AG09319 (cell line): ENCODE measurements around the gene ASTN2.

Experiments used
- DNase-seq: peaks from one replicate; pipeline ENCODE4 v3.0.0-alpha.2; 2010; ENCODE audit warnings: low read depth; ENCODE audit errors: extremely low read depth
- TF ChIP-seq, protein P1 (sequence below): IDR thresholded peaks from 2 replicates; pipeline ENCODE4 v1.5.1; 2011; ENCODE audit warnings: low read depth, mild to moderate bottlenecking, inconsistent platforms, low read length, moderate library complexity

Gene ASTN2

DNA sequence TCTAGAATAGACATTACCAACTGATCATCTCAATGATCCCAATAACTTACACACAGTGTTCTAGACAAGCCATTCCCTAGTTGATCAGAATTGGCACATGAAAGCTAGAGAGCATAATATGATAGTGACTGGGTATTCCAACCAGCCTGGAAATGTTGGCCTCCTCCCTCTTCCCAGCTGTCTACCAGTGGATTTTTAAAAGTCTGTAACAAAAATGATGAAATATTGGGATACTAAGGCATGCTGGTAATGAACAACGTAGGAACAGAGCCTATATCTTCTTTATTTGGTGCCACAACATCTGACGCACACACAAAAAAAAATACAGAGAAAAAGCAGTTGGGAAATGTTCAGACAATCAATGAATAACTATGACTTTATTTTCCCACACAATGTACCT is 692.9 kb downstream of the ASTN2 start:
- TF ChIP-seq, protein P1, sequence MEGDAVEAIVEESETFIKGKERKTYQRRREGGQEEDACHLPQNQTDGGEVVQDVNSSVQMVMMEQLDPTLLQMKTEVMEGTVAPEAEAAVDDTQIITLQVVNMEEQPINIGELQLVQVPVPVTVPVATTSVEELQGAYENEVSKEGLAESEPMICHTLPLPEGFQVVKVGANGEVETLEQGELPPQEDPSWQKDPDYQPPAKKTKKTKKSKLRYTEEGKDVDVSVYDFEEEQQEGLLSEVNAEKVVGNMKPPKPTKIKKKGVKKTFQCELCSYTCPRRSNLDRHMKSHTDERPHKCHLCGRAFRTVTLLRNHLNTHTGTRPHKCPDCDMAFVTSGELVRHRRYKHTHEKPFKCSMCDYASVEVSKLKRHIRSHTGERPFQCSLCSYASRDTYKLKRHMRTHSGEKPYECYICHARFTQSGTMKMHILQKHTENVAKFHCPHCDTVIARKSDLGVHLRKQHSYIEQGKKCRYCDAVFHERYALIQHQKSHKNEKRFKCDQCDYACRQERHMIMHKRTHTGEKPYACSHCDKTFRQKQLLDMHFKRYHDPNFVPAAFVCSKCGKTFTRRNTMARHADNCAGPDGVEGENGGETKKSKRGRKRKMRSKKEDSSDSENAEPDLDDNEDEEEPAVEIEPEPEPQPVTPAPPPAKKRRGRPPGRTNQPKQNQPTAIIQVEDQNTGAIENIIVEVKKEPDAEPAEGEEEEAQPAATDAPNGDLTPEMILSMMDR: no peak

DNA sequence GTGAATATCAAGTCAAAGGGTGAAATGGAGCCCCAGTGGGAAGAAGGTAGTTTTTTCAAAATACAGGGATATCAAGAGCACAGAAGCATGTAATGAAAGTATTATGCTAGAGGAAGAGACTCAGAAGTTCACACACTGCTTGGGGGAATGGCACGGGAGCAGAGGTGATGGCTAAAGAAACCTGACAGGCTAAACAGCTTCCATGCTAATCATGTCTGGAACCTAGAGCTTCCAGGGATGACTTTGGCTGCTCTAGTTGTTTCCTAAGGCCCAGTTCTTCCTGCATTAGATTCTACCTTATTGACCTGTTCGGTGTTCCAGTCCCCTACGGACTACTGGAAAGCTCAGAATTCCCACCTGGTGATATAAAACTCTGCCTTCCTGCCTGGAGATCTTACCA is 693.4 kb downstream of the ASTN2 start:
- DNase-seq: no peak
- TF ChIP-seq, protein P1: no peak

More for the DNA sequence above, 692.9 kb downstream of the ASTN2 start:
- no peak for DNase-seq

DNA sequence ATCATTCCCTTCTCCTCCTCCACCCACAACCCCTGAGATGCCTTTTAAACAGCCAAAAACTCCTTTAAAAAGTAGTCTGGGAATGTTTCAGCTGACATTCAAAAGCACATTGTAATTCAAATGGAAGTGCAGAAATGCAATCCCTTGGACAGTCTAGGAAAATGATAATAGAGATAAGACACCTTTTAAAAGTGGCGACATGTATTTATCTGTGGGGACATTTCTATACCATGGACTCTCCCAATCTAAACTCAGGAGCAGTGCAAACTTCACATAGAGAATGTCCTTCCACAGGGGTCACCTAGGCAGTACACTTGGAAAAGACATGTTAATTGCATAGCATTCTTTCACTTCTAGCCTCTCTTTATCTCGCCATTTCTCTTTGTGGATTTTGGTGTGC is 694.7 kb downstream of the ASTN2 start:
- no peak for DNase-seq
- TF ChIP-seq, protein P1: no peak

DNA sequence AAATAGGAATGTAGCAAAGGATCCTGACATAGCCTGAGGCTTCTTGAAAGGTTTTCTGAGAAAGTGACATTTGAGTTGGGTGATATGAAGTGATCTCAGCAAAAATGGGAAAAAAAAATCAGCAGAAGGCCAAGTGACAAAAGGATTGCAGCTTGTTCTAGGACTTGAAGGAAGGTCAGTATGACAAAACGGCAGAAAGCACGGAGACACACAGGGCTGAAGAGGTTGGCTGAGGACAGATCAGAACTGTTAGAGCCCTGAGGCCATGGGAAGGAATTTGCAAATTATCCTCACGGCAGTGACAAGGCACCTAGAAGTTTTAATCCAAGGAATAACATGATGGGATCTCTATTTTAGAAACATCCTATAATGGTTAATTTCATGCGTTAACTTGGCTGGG is 696.7 kb downstream of the ASTN2 start:
- DNase-seq: no peak
- TF ChIP-seq, protein P1: no peak

DNA sequence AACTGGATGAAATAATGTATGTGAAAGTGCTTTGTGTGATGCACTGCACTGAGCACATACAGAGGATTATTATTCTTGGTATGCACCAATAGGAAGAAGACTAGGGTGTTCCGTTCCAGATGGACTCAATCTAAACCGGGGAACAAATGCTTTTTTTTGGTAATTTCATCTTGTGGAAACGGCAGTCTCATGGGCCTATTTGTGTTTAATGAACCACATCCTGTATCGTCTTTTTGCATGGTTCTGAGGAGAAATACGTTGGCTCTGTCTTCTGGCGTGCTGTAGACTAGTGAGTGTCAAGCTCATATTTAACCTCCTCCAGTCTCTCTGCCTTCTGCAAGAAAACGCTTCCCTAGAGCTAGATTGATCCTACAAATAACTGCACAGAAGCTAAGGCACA is 697.7 kb downstream of the ASTN2 start:
- TF ChIP-seq, protein P1: no peak
- DNase-seq: no peak

DNA sequence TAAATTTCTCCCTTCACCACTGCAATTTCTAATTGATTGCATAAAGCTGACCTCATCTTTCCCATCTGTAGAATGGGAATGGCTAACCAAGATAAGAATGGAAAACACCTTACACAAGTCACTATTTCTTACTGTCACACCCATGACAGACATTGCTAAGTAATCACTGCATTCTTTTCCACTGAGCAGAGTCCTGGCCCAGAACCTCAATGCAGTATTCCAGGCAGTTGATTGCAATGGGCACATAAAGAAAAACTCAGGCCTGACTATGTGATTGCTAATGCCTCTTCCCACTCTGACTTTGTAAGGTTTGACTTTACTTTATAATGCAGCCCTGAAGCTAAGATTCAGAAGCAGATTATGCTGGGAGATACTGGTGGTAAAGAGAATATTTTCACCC is 698.4 kb downstream of the ASTN2 start:
- DNase-seq: no peak
- TF ChIP-seq, protein P1: no peak

DNA sequence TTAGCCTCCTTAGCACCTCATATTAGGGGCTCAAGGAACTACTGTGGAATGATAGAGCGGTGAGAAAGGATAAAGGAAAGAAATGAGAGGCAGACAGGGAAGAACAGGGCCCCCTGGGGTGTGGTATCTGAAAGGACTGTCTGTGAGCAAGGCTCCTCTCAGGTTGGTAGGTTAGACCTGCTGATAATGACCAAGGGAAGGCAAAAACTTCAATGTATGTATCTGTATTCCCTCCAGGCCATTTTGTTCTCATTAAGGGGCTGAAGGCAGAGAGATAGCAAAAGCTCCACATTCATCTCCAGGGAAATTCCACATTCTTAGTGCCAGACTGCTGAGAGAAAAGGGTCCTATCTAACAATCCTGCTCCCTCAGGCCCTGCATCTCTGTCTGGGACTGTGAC is 699.1 kb downstream of the ASTN2 start:
- no peak for DNase-seq
- TF ChIP-seq, protein P1: no peak
